OCI-LY1 (cell line): ENCODE data around the gene FAM107B.

Source experiments
- H2AFZ ChIP-seq: fragments of 200-600 bp; sonication (generic), shearing (Covaris generic); 2 replicates; pipeline ENCODE4 v1.6.0; 2014; ENCODE audit warnings: antibody characterized with exemption, mild to moderate bottlenecking, low read length
- H3F3A ChIP-seq: fragments of 200-600 bp; sonication (generic), shearing (Covaris generic); 2 replicates; pipeline ENCODE4 v1.6.0; 2014; ENCODE audit warnings: mild to moderate bottlenecking, antibody characterized with exemption, low read length, moderate library complexity; ENCODE audit not compliant: insufficient read depth
- H3K27ac ChIP-seq: fragments of 200-600 bp; sonication (generic); 2 replicates; pipeline ENCODE4 v1.5.1; 2014; ENCODE audit warnings: low read length, mixed run types, mild to moderate bottlenecking, low read depth; ENCODE audit not compliant: poor library complexity, severe bottlenecking
- H3K27me3 ChIP-seq: fragments of 200-600 bp; sonication (generic); 2 replicates; pipeline ENCODE4 v1.6.0; 2014; ENCODE audit warnings: antibody characterized with exemption, mild to moderate bottlenecking, low read length, moderate library complexity; ENCODE audit not compliant: insufficient read depth
- H3K36me3 ChIP-seq: fragments of 200-600 bp; sonication (generic); 2 replicates; pipeline ENCODE4 v1.6.1; 2014; ENCODE audit warnings: mild to moderate bottlenecking, antibody characterized with exemption, low read length, moderate library complexity, mixed read lengths; ENCODE audit not compliant: insufficient read depth
- H3K4me1 ChIP-seq: fragments of 200-600 bp; sonication (generic); 2 replicates; pipeline ENCODE4 v1.5.1; 2014; ENCODE audit warnings: mild to moderate bottlenecking, low read length, moderate library complexity; ENCODE audit not compliant: insufficient read depth, severe bottlenecking
- H3K4me2 ChIP-seq: fragments of 200-600 bp; sonication (generic), shearing (Covaris generic); 2 replicates; pipeline ENCODE4 v1.6.1; 2014; ENCODE audit warnings: low read length
- H3K4me3 ChIP-seq: fragments of 200-600 bp; sonication (generic); 2 replicates; pipeline ENCODE4 v1.5.1; 2014; ENCODE audit warnings: low read length, low read depth, mild to moderate bottlenecking, mixed read lengths; ENCODE audit not compliant: poor library complexity, severe bottlenecking
- H3K79me2 ChIP-seq: fragments of 200-600 bp; shearing (Covaris generic); 2 replicates; pipeline ENCODE4 v1.6.1; 2016; ENCODE audit warnings: mixed run types, low read length, mixed read lengths; ENCODE audit not compliant: insufficient read depth
- H3K9ac ChIP-seq: fragments of 200-600 bp; sonication (generic), shearing (Covaris generic); 2 replicates; pipeline ENCODE4 v1.6.1; 2014; ENCODE audit warnings: mild to moderate bottlenecking, low read length, mixed read lengths
- H3K9me2 ChIP-seq: fragments of 200-600 bp; sonication (generic), shearing (Covaris generic); 2 replicates; pipeline ENCODE4 v1.6.1; 2014; ENCODE audit warnings: low read depth, mild to moderate bottlenecking, low read length, mixed read lengths
- H3K9me3 ChIP-seq: fragments of 200-600 bp; shearing (Covaris generic); 2 replicates; pipeline ENCODE4 v1.6.1; 2014; ENCODE audit warnings: low read length, mixed read lengths
- H4K20me1 ChIP-seq: fragments of 200-600 bp; sonication (generic), shearing (Covaris generic); 2 replicates; pipeline ENCODE4 v1.6.0; 2016; ENCODE audit warnings: mild to moderate bottlenecking, low read length; ENCODE audit not compliant: insufficient read depth
- CTCF ChIP-seq: fragments of 200-600 bp; sonication (generic), shearing (Covaris generic); IDR thresholded peaks from 2 replicates; pipeline ENCODE4 v1.5.1; 2017; ENCODE audit warnings: mild to moderate bottlenecking, antibody characterized with exemption, low read length, moderate library complexity, mixed read lengths
- EZH2 ChIP-seq: fragments of 200-600 bp; sonication (generic), shearing (Covaris generic); IDR thresholded peaks from 2 replicates; pipeline ENCODE4 v1.8.0; 2017; ENCODE audit warnings: borderline replicate concordance, mixed run types, mild to moderate bottlenecking, antibody characterized with exemption, low read length, moderate library complexity, mixed read lengths

FAM107B gene

GRCh38 chr10:14585287-14586193, 189.2 kb downstream of the FAM107B start:
- Histone ChIP-seq H3K79me2 (peaks cover 100% of the 10 kb centered on the region), H3F3A (no peaks in the 10 kb centered on the region), H3K27ac (peak overlapping the region; percentile 82), H3K4me1 (peaks cover 99% of the 10 kb centered on the region), H3K9me3 (no peaks in the 10 kb centered on the region), H3K9me2 (no peaks in the 10 kb centered on the region), H3K36me3 (peaks cover 48% of the 10 kb centered on the region; the same call in 1 of the 2 replicates), H3K27me3 (no peaks in the 10 kb centered on the region), H3K9ac (peak overlapping the region; percentile 29; the same call in 1 of the 2 replicates), H3K4me3 (peak overlapping the region; percentile 45), H2AFZ (no peak overlapping the region), H4K20me1 (no peaks in the 10 kb centered on the region), H3K4me2 (peak overlapping the region; percentile 67)
- no peak for TF ChIP-seq EZH2
- TF ChIP-seq CTCF: no peak

GRCh38 chr10:14584661-14585060, 190.0 kb downstream of the FAM107B start:
- no peaks in the 10 kb centered on the region for H3K9me3 ChIP-seq
- peak overlapping the region; percentile 45 for H3K4me3 ChIP-seq
- H3K4me1 ChIP-seq: peaks cover 99% of the 10 kb centered on the region
- H3K79me2 ChIP-seq: peaks cover 99% of the 10 kb centered on the region
- no peak overlapping the region for H2AFZ ChIP-seq
- H3K4me2 ChIP-seq: peak overlapping the region; percentile 67
- no peaks in the 10 kb centered on the region for H3K9me2 ChIP-seq
- H3K36me3 ChIP-seq: peaks cover 42% of the 10 kb centered on the region; the same call in 1 of the 2 replicates
- H3F3A ChIP-seq: no peaks in the 10 kb centered on the region
- H3K9ac ChIP-seq: peak overlapping the region; percentile 52; the same call in 1 of the 2 replicates
- H4K20me1 ChIP-seq: no peaks in the 10 kb centered on the region
- peak overlapping the region; percentile 82 for H3K27ac ChIP-seq
- no peak for TF ChIP-seq CTCF
- TF ChIP-seq EZH2: no peak
- no peaks in the 10 kb centered on the region for H3K27me3 ChIP-seq

GRCh38 chr10:14583967-14584366, 190.7 kb downstream of the FAM107B start:
- H4K20me1 ChIP-seq: no peaks in the 10 kb centered on the region
- H3K79me2 ChIP-seq: peaks cover 99% of the 10 kb centered on the region
- peak overlapping the region; percentile 67 for H3K4me2 ChIP-seq
- peak overlapping the region; percentile 82 for H3K27ac ChIP-seq
- H3K27me3 ChIP-seq: no peaks in the 10 kb centered on the region
- no peaks in the 10 kb centered on the region for H3F3A ChIP-seq
- peaks cover 37% of the 10 kb centered on the region; the same call in 1 of the 2 replicates for H3K36me3 ChIP-seq
- TF ChIP-seq CTCF (no peak), EZH2 (no peak)
- no peaks in the 10 kb centered on the region for H3K9me2 ChIP-seq
- H3K4me3 ChIP-seq: peak overlapping the region; percentile 45
- H2AFZ ChIP-seq: no peak overlapping the region
- H3K9ac ChIP-seq: peak overlapping the region; percentile 52; the same call in 1 of the 2 replicates
- peaks cover 99% of the 10 kb centered on the region for H3K4me1 ChIP-seq
- no peaks in the 10 kb centered on the region for H3K9me3 ChIP-seq
